Activated CD8-positive, alpha-beta memory T cell treated with anti-CD3 and anti-CD28 coated beads for 36 hours (primary cell): ENCODE data around the gene PAMR1. TPM values are rescaled to one million over a fixed set of nuclear protein-coding genes. Genes with fewer than 3 reads are reported as not detected.

Experiments used
- CTCF ChIA-PET: fragments of 350-600 bp; sonication (Branson Sonifier 250); formaldehyde crosslinking; loops from one replicate; lab custom pipeline; 2021; ENCODE audit warnings: antibody characterized with exemption; lab: Charles Lee
- POLR2A ChIA-PET: fragments of 350-600 bp; sonication (Branson Sonifier 250); formaldehyde crosslinking; loops from one replicate; lab custom pipeline; 2021; ENCODE audit warnings: antibody characterized with exemption; lab: Charles Lee
- total RNA-seq, 2 experiments: library from RNA; stranded (reverse); gene quantifications; one replicate each; pipeline ENCODE4 v1.2.3, GENCODE V29; 2021

Gene PAMR1
- total RNA-seq, 2 experiments from 2014 or later: not detected

- ChIA-PET POLR2A (no interaction called here), CTCF (no interaction called here)
Measured at GRCh38 chr11:35418282-35419183, 106.9 kb downstream of the PAMR1 start.

- POLR2A ChIA-PET: no interaction called here
- CTCF ChIA-PET: no interaction called here
Measured at GRCh38 chr11:35415487-35415886, 109.9 kb downstream of the PAMR1 start.

GRCh38 chr11:35414776-35415175 lies 110.6 kb downstream of the PAMR1 start:
- POLR2A ChIA-PET: no interaction called here

GRCh38 chr11:35414311-35414710 lies 111.1 kb downstream of the PAMR1 start:
- ChIA-PET CTCF (no interaction called here), POLR2A (no interaction called here)

More at GRCh38 chr11:35414776-35415175, 110.6 kb downstream of the PAMR1 start:
- CTCF ChIA-PET: no interaction called here

GRCh38 chr11:35413598-35413997 lies 111.8 kb downstream of the PAMR1 start:
- CTCF ChIA-PET: no interaction called here
- POLR2A ChIA-PET: no interaction called here

- ChIA-PET POLR2A (no interaction called here), CTCF (interaction anchor here (0.7 kb wide), 1 partner anchor 479 kb away, joined by 3 read pairs; no protein-coding TSS in a partner anchor)
Measured at GRCh38 chr11:35412285-35412684, 113.1 kb downstream of the PAMR1 start.

GRCh38 chr11:35407041-35407440 lies 118.4 kb downstream of the PAMR1 start:
- POLR2A ChIA-PET: no interaction called here
- CTCF ChIA-PET: no interaction called here

GRCh38 chr11:35404388-35404775 lies 121.0 kb downstream of the PAMR1 start:
- CTCF ChIA-PET: no interaction called here

GRCh38 chr11:35403765-35404387 lies 121.5 kb downstream of the PAMR1 start:
- CTCF ChIA-PET: no interaction called here
- POLR2A ChIA-PET: no interaction called here

More at GRCh38 chr11:35404388-35404775, 121.0 kb downstream of the PAMR1 start:
- POLR2A ChIA-PET: no interaction called here

GRCh38 chr11:35402751-35403660 lies 122.4 kb downstream of the PAMR1 start:
- POLR2A ChIA-PET: no interaction called here
- CTCF ChIA-PET: no interaction called here

GRCh38 chr11:35398881-35399280 lies 126.5 kb downstream of the PAMR1 start:
- ChIA-PET POLR2A (no interaction called here), CTCF (no interaction called here)

GRCh38 chr11:35394941-35395340 lies 130.5 kb downstream of the PAMR1 start:
- CTCF ChIA-PET: no interaction called here
- POLR2A ChIA-PET: no interaction called here

GRCh38 chr11:35393098-35393497 lies 132.3 kb downstream of the PAMR1 start:
- POLR2A ChIA-PET: no interaction called here
- CTCF ChIA-PET: interaction anchor here (3.1 to 3.8 kb wide), 4 partner anchors 465 to 880 kb away, joined by 8 to 17 read pairs (median 13); partner anchors contain the start of gene ELF5

GRCh38 chr11:35391922-35392688 lies 133.3 kb downstream of the PAMR1 start:
- POLR2A ChIA-PET: no interaction called here
- CTCF ChIA-PET: interaction anchor here (0.8 to 3.8 kb wide), 7 partner anchors 225 to 879 kb away, joined by 3 to 17 read pairs (median 8); partner anchors contain the start of gene ELF5

- CTCF ChIA-PET: interaction anchor here (0.7 to 3.8 kb wide), 9 partner anchors 205 to 878 kb away, joined by 3 to 17 read pairs (median 4); partner anchors contain the start of gene ELF5
Measured at GRCh38 chr11:35390737-35391682, 134.4 kb downstream of the PAMR1 start.

GRCh38 chr11:35389897-35390465 lies 135.4 kb downstream of the PAMR1 start:
- ChIA-PET POLR2A (no interaction called here), CTCF (no interaction called here)

More at GRCh38 chr11:35390737-35391682, 134.4 kb downstream of the PAMR1 start:
- POLR2A ChIA-PET: no interaction called here

GRCh38 chr11:35389112-35389511 lies 136.3 kb downstream of the PAMR1 start:
- POLR2A ChIA-PET: interaction anchor here (0.6 kb wide), 1 partner anchor 177 kb away, joined by 3 read pairs; no protein-coding TSS in a partner anchor
- CTCF ChIA-PET: no interaction called here
